ENCODE measurements around the gene CARTPT.

Gene CARTPT

DNA sequence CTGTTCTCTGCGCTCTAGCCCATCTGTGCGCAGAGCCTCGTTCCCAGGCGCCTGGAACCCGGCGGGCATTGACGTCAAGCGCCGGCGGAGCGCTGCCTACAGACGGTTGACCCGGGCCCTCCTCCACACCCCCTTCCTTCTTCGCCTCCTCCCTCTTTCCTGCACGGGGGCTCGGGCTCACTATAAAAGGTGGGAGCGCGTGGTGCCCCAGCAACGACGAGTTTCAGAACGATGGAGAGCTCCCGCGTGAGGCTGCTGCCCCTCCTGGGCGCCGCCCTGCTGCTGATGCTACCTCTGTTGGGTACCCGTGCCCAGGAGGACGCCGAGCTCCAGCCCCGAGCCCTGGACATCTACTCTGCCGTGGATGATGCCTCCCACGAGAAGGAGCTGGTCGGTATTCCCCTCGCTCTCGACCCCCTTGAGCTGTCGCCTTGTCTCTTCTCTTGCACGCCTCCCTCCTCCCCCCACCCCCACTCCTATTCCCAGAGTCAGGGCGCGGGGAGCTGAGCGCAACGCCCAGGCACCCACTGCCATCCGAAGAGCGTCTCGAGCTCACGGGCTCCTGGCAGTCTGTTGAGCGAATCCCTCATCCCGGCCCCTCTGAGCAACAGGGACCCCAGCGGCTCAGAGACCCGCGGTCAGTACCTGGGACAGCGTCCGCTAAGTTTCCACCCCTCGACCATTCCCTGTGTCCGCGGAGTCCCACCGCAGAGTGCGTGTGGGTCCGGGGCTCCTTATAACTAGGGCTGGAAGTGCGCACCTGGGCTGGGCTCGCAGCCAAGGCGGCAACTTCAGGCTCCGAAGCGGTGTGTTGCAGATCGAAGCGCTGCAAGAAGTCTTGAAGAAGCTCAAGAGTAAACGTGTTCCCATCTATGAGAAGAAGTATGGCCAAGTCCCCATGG, at the start of gene CARTPT:
CARTPT (plus strand) TSS at position 213 of the 902 bp plus-strand sequence; CDS start at position 232, 19 bp downstream.
- DNase-seq = no peak

- no peak for DNase-seq
Observed at GRCh38 chr5:71677977-71678376, 41.1 kb upstream of the CARTPT start.

GRCh38 chr5:71679714-71680113, 39.4 kb upstream of the CARTPT start:
- DNase-seq = no peak

- DNase-seq = no peak
Observed at GRCh38 chr5:71680510-71680909, 38.6 kb upstream of the CARTPT start.

- no peak for DNase-seq
Observed at GRCh38 chr5:71681296-71681695, 37.8 kb upstream of the CARTPT start.

DNA sequence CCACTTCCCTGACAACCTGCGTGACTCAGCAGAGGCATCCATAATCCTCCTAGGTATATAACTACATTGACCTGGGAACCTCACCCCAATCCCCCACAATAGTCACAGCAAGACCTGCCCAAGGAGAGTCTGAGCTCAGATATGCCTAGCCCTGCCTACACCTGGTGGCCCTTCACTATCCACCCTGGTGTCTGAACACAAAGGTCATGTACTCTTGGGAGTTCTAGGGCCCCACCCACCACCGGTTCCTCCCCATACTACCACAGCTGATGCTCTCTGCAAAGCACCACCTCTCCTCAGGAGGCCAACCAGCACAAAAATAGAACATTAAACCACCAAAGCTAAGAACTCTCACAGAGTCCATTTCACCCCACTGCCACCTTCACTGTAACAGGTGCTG, 34.8 kb upstream of the CARTPT start:
- no peak for DNase-seq

- no peak for DNase-seq
Observed at GRCh38 chr5:71693828-71694427, 25.1 kb upstream of the CARTPT start.

GRCh38 chr5:71695071-71695470, 24.0 kb upstream of the CARTPT start:
- DNase-seq = no peak

DNA sequence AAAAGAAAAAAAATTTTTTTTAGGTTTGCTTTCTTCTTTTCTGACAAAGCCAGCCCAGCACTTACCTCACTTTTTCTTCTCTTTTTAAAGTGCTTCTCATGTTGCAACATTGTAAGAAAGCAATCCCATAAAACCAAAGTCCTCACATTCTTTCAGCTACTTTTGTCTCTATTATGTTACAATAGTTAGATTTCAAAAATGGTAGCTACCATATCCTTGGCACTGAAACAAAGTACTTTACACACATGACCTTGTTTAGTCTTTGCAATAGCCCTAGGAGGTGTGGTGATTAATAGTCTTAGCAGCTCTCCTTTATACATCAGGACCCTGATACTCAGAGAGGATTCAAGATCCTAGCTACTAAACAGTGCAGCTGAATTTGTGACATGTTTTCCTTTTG, 23.5 kb upstream of the CARTPT start:
- no peak for DNase-seq

DNA sequence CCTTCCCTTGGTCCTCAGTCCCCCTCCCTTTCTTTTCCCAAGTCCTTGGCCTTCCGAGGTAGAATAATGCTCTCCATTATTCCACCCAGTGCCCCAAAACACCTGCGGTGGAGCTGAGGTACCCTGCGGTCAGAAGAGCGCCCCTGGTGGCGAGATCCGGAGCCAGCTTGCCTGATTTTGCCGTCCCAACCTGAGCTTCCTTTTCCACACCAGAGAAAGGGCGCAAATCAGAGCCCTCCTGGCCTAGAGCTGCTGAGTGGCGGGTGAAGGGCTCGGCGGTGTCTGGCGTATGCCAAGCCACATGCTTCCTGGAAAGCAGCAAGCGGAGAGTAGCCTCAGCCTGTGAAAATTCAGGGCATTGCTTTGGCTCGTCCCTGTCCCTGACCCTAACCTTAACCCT, 21.1 kb upstream of the CARTPT start:
- no peak for DNase-seq

- DNase-seq = no peak
Observed at GRCh38 chr5:71699233-71699632, 19.8 kb upstream of the CARTPT start.

DNA sequence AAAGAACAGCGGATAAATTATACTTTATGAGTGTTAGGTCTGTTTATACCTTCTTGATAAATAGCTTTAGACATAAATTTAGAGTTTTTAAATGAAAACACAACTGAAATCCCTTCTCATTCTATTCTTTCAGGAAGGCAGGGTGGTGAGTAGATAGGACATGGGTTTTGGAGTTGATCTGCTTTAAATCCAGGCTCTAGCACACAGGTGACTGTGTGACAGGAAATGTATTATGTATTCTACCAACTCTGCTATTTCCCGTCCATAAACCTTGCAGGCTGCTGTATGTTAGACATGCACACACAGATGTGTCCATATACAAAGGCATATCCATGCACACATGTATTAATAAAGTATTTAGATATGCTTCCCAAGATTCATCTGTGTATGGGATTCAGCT, 19.3 kb upstream of the CARTPT start:
- DNase-seq = no peak

DNA sequence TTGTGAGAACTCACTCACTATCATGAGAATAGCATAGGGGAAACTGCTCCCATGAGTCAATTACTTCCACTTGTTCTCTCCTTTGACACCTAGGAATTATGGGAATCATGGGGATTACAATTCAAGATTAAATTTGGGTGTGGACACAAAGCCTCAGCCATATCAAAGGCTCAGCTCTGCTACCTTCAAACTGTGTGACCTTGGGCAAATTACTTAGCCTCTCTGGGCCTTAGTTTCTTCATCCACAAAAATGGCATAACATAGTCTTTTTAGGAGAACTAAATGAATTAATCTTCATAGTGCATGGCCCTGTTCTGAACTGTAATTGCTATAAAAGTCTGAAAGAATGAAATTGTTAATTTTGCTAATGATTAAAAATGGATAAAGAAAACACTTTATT, 18.3 kb upstream of the CARTPT start:
- no peak for DNase-seq

DNA sequence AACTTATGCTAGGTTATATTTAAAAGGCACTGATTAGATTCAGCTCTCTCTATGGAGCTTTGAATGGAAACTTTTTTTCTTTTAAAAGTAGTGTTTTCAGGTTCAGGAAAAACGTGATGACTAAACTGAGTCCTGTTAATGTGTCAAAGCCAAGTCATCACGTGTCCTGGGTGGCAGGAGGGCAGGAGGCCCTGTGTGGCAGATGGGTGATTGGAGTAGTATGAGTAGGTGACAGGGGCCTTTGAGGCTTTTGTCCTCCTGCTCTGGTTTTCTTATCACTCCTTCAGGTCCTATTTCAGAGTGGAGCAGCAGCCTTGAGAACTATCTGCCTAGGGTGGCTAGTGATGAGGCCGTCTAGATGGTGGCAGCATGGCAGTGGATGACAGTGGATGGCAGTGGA, 17.7 kb upstream of the CARTPT start:
- DNase-seq = no peak

- DNase-seq = no peak
Observed at GRCh38 chr5:71703941-71704340, 15.1 kb upstream of the CARTPT start.

- DNase-seq = no peak
Observed at GRCh38 chr5:71705421-71705820, 13.7 kb upstream of the CARTPT start.

DNA sequence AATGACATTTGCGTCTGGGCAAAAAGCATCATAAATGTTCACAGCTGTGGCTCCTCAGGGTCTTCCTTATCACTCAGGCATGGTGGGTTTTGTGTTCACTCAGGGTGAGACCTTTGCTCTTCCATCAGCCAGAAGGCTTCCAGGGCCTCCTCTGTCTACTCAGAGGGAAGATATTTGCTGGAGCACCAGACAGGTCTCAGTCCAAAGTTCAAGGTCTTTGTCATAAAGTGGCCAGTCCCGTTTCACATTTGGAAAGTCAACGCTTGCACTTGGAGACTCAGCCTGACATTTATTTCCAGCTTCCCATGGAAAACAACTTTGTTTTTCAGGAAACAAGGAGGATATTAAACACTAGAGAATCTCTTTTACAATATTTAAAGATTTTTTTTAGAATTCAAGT, 12.2 kb upstream of the CARTPT start:
- no peak for DNase-seq

- no peak for DNase-seq
Observed at GRCh38 chr5:71711610-71712009, 7.5 kb upstream of the CARTPT start.

DNA sequence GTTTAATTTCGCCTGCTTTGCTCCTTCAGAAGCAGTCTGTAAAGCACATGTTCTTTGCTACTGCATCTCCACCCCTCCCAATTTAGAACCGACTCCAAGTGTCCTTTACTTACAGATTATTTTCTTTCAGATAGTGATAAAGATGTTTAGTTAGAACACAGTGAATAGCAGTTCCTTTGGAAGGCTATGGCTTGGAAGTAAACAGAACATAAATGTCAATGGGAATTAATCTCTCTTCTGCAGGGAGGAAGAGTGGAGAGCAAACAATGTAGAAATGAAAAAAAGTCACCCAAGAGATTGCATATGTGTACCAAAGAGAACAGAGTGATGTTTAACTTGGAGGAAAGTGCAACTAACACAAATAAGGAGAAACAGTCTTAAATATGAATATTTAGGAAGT, 4.2 kb upstream of the CARTPT start:
- DNase-seq = no peak

GRCh38 chr5:71727978-71728377, 8.9 kb downstream of the CARTPT start:
- DNase-seq = no peak

GRCh38 chr5:71731015-71731414, 11.9 kb downstream of the CARTPT start:
- no peak for DNase-seq

DNA sequence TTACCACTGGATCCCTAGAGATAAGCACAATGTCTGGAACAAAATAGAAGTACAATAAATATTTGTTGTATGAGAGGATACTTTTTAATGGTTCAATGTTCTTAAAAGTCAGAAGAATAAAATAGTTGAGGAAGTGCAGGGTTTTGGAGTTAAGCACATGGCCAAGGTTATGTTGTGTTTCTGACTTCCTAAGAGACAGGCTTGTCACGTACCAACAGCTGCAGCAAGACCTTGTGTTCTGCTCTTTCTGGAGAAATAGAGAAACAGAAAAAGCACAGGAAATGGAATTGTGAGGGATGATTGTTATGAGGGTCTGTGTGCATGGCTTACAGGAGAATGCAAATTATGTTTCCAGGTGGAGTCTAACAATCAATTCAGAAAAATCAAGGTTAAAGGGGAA, 12.9 kb downstream of the CARTPT start:
- no peak for DNase-seq

DNA sequence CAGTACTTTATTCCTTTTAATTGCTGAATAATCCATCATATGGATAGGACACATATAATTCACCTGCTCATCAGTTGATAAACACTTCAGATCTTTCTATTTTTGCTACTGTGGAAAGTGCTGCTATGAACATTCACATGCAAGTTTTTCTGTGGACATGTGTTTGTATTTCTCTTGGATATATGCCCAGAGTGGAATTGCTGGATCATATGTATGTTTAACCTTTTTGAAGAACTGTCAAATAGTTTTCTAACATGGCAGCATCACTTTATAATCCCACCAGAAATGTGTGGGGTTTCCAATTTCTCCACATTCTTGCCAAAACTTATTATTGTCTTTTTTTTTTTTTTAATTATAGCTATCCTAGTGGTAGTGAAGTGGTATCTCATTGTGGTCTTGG, 15.1 kb downstream of the CARTPT start:
- no peak for DNase-seq

- DNase-seq = no peak
Observed at GRCh38 chr5:71737931-71738539, 19.0 kb downstream of the CARTPT start.

Data from Kasumi-1 (cell line).